HCT116 (cell line): ENCODE measurements around the gene SNCAIP. TPM values are rescaled to one million over a fixed set of nuclear protein-coding genes. Genes with fewer than 3 reads are reported as not detected.

Source experiments
- ATAC-seq: fragments of 200-7000 bp; cut with Tn5 transposase; 2 replicates; pipeline ENCODE4 v1.9.1; 2020; ENCODE audit warnings: mild to moderate bottlenecking, moderate library complexity
- BruUV-seq: library from RNA; stranded (reverse); fragments of 400-500 nt; replicated peaks from 2 replicates; lab custom pipeline; 2021; lab: Mats Ljungman, UMichigan
- CTCF ChIA-PET: fragments of 300-600 bp; sonication (Branson Sonifier 250); formaldehyde crosslinking; loops from one replicate; lab custom pipeline; 2021; ENCODE audit warnings: antibody characterized with exemption; lab: Charles Lee
- POLR2A ChIA-PET: fragments of 300-600, 350-600 bp; sonication (Branson Sonifier 250); formaldehyde crosslinking; loops from one replicate; lab custom pipeline; 2021; ENCODE audit warnings: antibody characterized with exemption; lab: Charles Lee
- RAD21 ChIA-PET, 2 experiments: fragments of 300-600 bp; sonication (Branson Sonifier 250); formaldehyde crosslinking; loops; one replicate each; lab custom pipeline; 2023; ENCODE audit warnings: low total read pairs in 2 of 2; ENCODE audit not compliant: uncharacterized antibody in 2 of 2, unreplicated experiment in 2 of 2, low non-redundant PET in 1 of 2; lab: Charles Lee
- DNase-seq: peaks from one replicate; pipeline ENCODE4 v3.0.0-alpha.2; 2010; ENCODE audit warnings: low read depth, low spot score
- H2AFZ ChIP-seq: fragments of 200-600 bp; shearing (Covaris generic), sonication (generic); 2 replicates; pipeline ENCODE4 v1.6.1; 2017; ENCODE audit warnings: low read depth, mixed run types, mixed read lengths, antibody characterized with exemption, low read length; ENCODE audit not compliant: poor library complexity, severe bottlenecking
- H3K27ac ChIP-seq: 2 replicates; pipeline ENCODE4 v1.5.1; 2012; ENCODE audit warnings: low read depth, low read length
- H3K27me3 ChIP-seq: fragments of 200-600 bp; sonication (generic); 2 replicates; pipeline ENCODE4 v1.6.1; 2016; ENCODE audit warnings: mixed run types, low read length, mixed read lengths; ENCODE audit not compliant: insufficient read depth
- H3K36me3 ChIP-seq, 2 experiments: fragments of 200-500 bp in 1 of 2; fragments of 200-600 bp in 1 of 2; sonication (Bioruptor generic) in 1 of 2; sonication (generic) in 1 of 2; 2 replicates each; pipeline versions ENCODE4 v1.5.1 to v1.6.1; 2014 to 2016; ENCODE audit warnings: low read length in 2 of 2, inconsistent platforms in 1 of 2, mixed read lengths in 1 of 2, mixed run types in 1 of 2; ENCODE audit not compliant: insufficient read depth in 2 of 2, control insufficient read depth in 1 of 2
- H3K4me1 ChIP-seq, 2 experiments: fragments of 200-600 bp in 1 of 2; sonication (generic) in 1 of 2; 2 replicates each; pipeline versions ENCODE4 v1.5.1 to v1.6.1; 2012 to 2017; ENCODE audit warnings: low read length in 2 of 2, inconsistent platforms in 1 of 2, mild to moderate bottlenecking in 1 of 2, mixed read lengths in 1 of 2, mixed run types in 1 of 2, moderate library complexity in 1 of 2; ENCODE audit not compliant: insufficient read depth in 2 of 2, control insufficient read depth in 1 of 2
- H3K4me2 ChIP-seq: fragments of 200-600 bp; sonication (generic); 2 replicates; pipeline ENCODE4 v1.6.1; 2017; ENCODE audit warnings: mixed run types, low read length, mixed read lengths
- H3K4me3 ChIP-seq, 2 experiments: fragments of 200-600 bp in 1 of 2; sonication (generic) in 1 of 2; replicated peaks in 1 of 2; 2 replicates each; pipeline ENCODE4 v1.5.1; 2011 to 2016; ENCODE audit warnings: low read length in 2 of 2, control low read depth in 1 of 2, low read depth in 1 of 2, mild to moderate bottlenecking in 1 of 2, mixed read lengths in 1 of 2, mixed run types in 1 of 2
- H3K79me2 ChIP-seq: fragments of 200-600 bp; sonication (generic); 2 replicates; pipeline ENCODE4 v1.6.1; 2017; ENCODE audit warnings: mild to moderate bottlenecking, mixed run types, low read length, moderate library complexity, mixed read lengths; ENCODE audit not compliant: insufficient read depth
- H3K9ac ChIP-seq: fragments of 200-600 bp; sonication (generic); 2 replicates; pipeline ENCODE4 v1.6.1; 2016; ENCODE audit warnings: low read length, mixed read lengths
- H3K9me2 ChIP-seq: fragments of 200-600 bp; sonication (generic), shearing (Covaris generic); 2 replicates; pipeline ENCODE4 v1.6.1; 2017; ENCODE audit warnings: mixed run types, mild to moderate bottlenecking, moderate library complexity; ENCODE audit not compliant: insufficient read depth
- H3K9me3 ChIP-seq, 2 experiments: fragments of 200-500 bp in 1 of 2; fragments of 200-600 bp in 1 of 2; sonication (Bioruptor generic) in 1 of 2; sonication (generic) in 1 of 2; 2 replicates each; pipeline ENCODE4 v1.6.1; 2014 to 2017; ENCODE audit warnings: low read length in 2 of 2, mixed read lengths in 2 of 2, inconsistent platforms in 1 of 2, low read depth in 1 of 2, mild to moderate bottlenecking in 1 of 2, mixed run types in 1 of 2, moderate library complexity in 1 of 2; ENCODE audit not compliant: control insufficient read depth in 1 of 2, insufficient read depth in 1 of 2
- H4K20me1 ChIP-seq: fragments of 200-600 bp; sonication (generic), shearing (Covaris generic); 2 replicates; pipeline ENCODE4 v1.6.1; 2017; ENCODE audit warnings: mixed run types, mild to moderate bottlenecking, moderate library complexity; ENCODE audit not compliant: insufficient read depth
- CBX3 ChIP-seq: IDR thresholded peaks from 2 replicates; pipeline ENCODE4 v1.6.1; 2012; ENCODE audit warnings: low read depth
- CEBPB ChIP-seq: IDR thresholded peaks from 2 replicates; pipeline ENCODE4 v1.6.1; 2012; ENCODE audit warnings: low read depth
- EGR1 ChIP-seq: IDR thresholded peaks from 2 replicates; pipeline ENCODE4 v1.6.1; 2012; ENCODE audit warnings: low read depth
- EZH2 ChIP-seq: fragments of 200-600 bp; sonication (generic); IDR thresholded peaks from 2 replicates; pipeline ENCODE4 v1.6.1; 2017; ENCODE audit warnings: antibody characterized with exemption, mixed run types
- JUND ChIP-seq: IDR thresholded peaks from 2 replicates; pipeline ENCODE4 v1.6.1; 2012
- RAD21 ChIP-seq: IDR thresholded peaks from 2 replicates; pipeline ENCODE4 v1.6.1; 2012; ENCODE audit warnings: low read depth, mild to moderate bottlenecking
- ZNF274 ChIP-seq: fragments of 200-500 bp; sonication (Bioruptor generic); IDR thresholded peaks from 2 replicates; pipeline ENCODE4 v1.6.1; 2014; ENCODE audit warnings: mild to moderate bottlenecking, low read depth, low read length, inconsistent platforms
- intact Hi-C: fragments of 100-400 bp; cut with micrococcal nuclease; formaldehyde crosslinking; loops from 2 replicates; pipeline ENCODE4 v1.10.0; 2022
- total RNA-seq: library from RNA; stranded (reverse); gene quantifications from one replicate; pipeline ENCODE4 v1.2.1, GENCODE V29; 2021; ENCODE audit not compliant: unreplicated experiment
- TF ChIP-seq, protein P1 (sequence below): IDR thresholded peaks from 2 replicates; pipeline ENCODE4 v1.6.1; 2012; ENCODE audit warnings: low read depth
- TF ChIP-seq, protein P2 (sequence below): IDR thresholded peaks from 2 replicates; pipeline ENCODE4 v1.6.1; 2011; ENCODE audit warnings: mild to moderate bottlenecking, low read length, moderate library complexity; ENCODE audit not compliant: insufficient replicate concordance; ENCODE audit errors: extremely low read depth

SNCAIP gene
- total RNA-seq, 1 experiment from 2014 or later: not detected

DNA sequence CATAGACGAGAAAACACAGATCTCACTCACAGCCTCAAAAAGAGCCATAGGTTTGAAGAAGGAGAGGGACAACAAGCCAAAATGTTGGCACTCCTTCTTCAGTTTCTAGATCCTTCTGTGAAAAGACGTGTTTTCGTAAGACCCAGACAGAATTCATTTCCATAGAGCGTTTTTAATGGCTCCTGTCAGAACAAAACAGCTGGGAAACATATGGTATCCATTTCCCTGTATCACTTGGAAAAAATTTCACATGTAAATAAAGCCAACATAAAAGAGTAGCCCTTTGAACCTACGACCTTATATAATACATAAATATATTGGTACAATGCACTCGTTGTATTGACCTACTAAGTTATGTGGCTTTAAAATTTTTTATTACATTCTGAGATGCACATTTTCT lies 108.1 kb downstream of the SNCAIP start:
- Histone ChIP-seq H3K4me1 (no peaks in the 10 kb centered on the region), H3K4me3 (no peak overlapping the region), H3K27ac (no peak overlapping the region), H3K4me2 (no peak overlapping the region), H3K9me3 (no peaks in the 10 kb centered on the region), H3K9me2 (no peaks in the 10 kb centered on the region), H4K20me1 (no peaks in the 10 kb centered on the region), H3K27me3 (no peaks in the 10 kb centered on the region), H3K79me2 (no peaks in the 10 kb centered on the region), H3K9ac (no peak overlapping the region), H2AFZ (no peak overlapping the region), H3K36me3 (no peaks in the 10 kb centered on the region)
- ChIA-PET CTCF (no interaction called here), RAD21 (no interaction called here), POLR2A (no interaction called here)
- no peak for ATAC-seq
- intact Hi-C loops: no loop called here
- DNase-seq: no peak
- TF ChIP-seq, protein P1, sequence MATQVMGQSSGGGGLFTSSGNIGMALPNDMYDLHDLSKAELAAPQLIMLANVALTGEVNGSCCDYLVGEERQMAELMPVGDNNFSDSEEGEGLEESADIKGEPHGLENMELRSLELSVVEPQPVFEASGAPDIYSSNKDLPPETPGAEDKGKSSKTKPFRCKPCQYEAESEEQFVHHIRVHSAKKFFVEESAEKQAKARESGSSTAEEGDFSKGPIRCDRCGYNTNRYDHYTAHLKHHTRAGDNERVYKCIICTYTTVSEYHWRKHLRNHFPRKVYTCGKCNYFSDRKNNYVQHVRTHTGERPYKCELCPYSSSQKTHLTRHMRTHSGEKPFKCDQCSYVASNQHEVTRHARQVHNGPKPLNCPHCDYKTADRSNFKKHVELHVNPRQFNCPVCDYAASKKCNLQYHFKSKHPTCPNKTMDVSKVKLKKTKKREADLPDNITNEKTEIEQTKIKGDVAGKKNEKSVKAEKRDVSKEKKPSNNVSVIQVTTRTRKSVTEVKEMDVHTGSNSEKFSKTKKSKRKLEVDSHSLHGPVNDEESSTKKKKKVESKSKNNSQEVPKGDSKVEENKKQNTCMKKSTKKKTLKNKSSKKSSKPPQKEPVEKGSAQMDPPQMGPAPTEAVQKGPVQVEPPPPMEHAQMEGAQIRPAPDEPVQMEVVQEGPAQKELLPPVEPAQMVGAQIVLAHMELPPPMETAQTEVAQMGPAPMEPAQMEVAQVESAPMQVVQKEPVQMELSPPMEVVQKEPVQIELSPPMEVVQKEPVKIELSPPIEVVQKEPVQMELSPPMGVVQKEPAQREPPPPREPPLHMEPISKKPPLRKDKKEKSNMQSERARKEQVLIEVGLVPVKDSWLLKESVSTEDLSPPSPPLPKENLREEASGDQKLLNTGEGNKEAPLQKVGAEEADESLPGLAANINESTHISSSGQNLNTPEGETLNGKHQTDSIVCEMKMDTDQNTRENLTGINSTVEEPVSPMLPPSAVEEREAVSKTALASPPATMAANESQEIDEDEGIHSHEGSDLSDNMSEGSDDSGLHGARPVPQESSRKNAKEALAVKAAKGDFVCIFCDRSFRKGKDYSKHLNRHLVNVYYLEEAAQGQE: no peak
- TF ChIP-seq ZNF274: no peak
- TF ChIP-seq CEBPB: no peak
- TF ChIP-seq JUND: no peak
- no peak for TF ChIP-seq RAD21
- TF ChIP-seq, protein P2, sequence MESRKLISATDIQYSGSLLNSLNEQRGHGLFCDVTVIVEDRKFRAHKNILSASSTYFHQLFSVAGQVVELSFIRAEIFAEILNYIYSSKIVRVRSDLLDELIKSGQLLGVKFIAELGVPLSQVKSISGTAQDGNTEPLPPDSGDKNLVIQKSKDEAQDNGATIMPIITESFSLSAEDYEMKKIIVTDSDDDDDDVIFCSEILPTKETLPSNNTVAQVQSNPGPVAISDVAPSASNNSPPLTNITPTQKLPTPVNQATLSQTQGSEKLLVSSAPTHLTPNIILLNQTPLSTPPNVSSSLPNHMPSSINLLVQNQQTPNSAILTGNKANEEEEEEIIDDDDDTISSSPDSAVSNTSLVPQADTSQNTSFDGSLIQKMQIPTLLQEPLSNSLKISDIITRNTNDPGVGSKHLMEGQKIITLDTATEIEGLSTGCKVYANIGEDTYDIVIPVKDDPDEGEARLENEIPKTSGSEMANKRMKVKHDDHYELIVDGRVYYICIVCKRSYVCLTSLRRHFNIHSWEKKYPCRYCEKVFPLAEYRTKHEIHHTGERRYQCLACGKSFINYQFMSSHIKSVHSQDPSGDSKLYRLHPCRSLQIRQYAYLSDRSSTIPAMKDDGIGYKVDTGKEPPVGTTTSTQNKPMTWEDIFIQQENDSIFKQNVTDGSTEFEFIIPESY: no peak
- no peak for TF ChIP-seq EZH2
- no peak for TF ChIP-seq EGR1
- no peak for TF ChIP-seq CBX3
- BruUV-seq: no TSS peak
